ENCODE measurements around the gene AKAP13.

AKAP13 gene

DNA sequence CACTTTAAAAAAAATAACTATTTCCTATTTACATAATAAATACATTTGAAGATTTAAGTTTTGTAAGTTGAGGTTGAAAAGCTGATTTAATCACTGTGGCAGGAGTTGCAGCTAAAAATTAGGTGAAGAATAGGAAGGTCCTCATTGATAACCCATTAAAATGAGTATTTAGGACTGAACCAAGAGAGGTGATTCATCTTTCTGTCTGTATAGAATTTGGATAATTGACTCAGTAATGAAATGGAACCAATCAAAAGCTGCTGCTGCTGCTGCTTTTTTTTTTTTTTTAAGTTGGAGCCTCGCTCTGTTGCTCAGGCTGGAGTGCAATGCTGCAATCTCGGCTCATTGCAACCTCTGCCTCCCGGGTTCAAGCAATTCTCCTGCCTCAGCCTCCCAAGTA is 223.8 kb downstream of the AKAP13 start:
- DNase-seq, result no peak

DNA sequence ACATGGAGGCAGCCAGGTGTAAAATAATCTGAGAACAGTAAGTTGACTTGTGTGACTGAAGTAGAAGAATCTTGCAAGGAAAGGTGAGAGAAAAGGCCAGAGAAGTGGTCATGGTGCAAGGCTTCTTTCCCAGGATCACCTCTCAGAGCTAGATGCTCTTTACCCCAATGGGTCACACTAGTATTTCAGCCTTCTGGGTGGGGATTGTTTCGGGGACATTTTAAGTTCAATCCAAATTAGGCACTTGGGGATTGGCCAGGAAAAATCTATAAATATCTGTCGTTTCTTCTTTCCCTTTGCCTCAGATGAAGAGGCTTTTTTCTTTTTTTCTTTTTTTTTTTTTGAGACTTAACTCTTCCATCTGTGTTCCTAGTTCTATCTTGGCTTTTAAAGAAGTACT is 226.3 kb downstream of the AKAP13 start:
- no peak for DNase-seq

DNA sequence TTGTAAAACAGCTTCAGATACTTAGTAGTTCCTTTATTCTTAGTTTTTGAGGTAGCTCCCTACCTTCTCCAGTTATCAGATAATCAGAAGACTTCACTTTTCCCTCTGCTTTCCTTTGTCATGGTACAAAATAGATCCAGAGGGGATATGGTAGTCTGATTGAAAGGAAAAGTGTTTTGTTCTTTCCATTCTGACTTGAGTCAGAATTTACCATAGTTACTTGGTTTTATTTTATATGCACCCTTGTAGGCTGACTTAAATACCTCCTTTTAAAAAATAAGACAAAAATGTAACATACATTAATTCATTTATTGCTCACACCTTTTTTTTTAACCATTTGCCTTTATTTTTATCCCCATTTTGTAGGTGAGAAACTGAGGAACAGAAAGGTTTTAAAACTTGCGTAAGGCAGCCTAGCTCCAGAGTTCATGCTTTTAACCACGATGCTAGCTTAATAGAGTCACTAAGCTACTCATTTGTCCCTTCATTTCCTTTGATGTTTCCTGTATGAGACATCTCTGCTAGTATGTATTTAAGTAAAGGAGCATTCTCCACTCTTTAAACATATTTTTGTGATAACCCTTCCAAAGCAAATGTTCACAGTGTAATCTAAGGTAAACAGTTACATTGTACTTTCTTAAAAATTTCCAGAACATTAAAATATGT is 226.9 kb downstream of the AKAP13 start:
- no peak for DNase-seq

DNA sequence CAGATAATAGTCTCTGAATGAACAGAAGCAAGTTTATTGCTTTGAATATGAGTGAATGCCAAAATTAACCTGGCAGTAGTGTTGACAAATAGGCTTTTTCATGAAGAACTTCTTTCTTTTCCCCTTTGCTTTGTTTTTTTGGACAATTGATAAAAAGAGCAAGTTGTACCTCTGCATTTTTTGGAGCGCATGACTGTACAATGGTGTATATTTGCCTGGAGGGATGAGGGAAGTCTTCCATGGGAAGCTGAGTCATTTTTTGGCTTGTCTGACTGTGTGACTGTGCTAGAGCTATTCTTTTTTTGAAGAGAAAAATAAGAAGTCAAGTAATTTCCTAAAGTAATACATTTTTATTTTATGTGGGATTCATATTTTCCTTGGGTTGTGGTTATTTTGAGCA is 227.4 kb downstream of the AKAP13 start:
- DNase-seq, result no peak

DNA sequence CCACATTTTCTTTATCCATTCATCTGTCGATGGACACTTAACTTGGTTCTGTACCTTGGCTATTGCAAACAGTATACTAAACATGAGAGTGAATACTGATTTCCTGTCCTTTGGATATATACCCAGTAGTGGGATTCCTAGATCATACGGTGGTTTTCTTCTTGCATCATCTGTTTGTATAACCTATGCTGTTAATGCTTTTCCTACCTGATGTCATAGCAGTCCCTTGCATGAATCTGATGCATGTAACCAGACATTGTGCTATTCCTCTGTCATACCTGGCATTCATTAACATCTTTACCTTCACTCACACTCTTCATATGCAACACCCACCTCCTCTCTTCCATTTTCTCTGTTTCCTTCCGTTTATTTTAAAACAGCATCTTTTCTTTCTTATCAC is 229.1 kb downstream of the AKAP13 start:
- DNase-seq, result no peak

DNA sequence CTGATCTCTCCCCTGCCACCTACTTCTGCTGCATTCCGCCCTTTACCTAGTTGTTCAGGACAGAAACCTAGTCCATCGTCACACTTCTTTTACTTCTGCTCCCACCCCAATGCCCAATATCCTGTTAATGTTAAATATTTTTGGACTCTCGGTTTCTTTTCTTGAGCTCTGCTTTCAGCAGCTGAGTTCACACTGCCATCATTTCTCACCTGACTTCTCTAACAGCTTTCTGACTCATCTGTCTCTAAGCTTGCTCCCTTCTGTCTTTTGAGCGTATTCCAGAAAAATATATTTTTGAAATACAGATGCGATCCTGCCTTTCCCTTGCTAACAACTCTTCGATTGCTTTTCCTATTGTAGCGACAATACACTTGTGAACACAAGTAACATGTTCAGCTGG is 231.0 kb downstream of the AKAP13 start:
- no peak for DNase-seq

DNA sequence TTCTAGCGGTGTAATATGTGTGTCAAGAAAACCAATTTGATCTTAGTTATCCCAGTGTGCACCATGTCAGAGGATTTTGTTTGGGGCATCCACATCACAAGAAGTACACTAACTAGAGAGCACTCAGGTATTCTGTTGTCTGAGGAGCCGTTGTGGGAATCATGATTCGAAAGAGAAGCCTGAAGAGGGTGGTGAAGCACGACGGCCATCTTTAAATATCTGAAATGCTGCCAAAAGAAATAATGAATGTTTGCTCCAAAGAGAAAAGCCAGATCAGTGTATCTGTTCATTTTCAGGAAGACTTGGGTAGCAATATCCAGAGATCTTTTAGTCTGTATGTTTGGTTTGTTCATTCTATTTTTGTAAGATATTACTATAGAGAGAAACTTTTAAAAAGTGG is 233.7 kb downstream of the AKAP13 start:
- no peak for DNase-seq

DNA sequence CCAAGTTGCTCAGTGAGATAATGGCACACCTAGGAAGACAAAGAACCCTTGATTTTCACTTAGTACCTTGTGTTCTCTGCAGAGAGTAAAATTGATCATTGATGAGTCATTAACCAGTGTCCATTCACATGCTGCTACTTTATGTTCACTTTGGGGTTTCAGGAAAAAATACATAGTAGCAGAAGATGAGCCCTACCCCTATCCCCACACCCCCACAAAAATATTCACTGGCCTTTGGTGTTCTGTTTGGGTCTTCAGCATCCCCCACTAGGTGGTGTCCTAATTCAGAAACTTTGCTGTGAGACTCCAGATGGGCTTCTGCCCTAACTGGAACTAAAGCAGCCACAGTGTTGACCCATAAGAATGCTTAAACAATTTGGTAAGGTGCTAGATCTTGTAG is 235.5 kb downstream of the AKAP13 start:
- no peak for DNase-seq

DNA sequence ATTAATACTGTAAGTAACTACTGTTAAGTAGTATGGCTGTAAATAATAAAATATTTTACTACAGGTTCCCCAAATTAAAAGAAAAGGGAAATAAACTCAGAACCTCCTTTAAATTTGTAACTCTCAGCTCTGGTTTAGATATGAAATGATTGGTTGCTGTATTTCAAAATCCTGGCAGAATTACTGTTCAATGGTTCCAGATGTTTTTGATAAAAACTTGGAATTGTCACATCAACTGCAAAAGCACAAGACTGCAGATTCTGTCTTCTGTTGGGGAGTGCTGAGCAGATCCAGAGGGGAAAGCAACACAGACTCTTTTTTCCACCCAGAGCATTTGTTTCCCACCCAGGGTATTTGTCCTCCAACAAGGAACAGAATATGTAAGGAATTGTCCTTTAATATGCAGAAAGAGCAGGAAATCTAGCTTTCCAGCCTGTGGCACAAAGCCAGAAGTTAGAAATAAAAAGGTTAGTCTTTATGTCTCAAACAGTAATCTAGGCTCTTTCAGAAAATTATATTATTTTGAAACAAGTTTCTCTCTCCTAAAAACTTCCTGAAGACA is 236.2 kb downstream of the AKAP13 start:
- DNase-seq, result no peak

DNA sequence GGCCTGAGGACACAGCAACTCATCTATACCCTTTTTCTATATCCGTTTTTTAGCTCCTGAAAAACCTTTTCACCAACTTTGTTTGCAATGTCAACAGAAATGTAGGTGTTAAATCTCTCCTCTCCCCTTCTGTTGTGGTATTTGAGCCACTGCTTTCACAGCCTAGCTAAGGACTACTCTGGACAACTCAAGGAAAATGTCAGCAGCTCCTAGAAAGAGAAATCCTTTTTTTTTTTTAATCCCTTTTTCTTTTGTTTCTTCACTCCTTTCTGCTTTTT is 237.8 kb downstream of the AKAP13 start:
- DNase-seq, result no peak

DNA sequence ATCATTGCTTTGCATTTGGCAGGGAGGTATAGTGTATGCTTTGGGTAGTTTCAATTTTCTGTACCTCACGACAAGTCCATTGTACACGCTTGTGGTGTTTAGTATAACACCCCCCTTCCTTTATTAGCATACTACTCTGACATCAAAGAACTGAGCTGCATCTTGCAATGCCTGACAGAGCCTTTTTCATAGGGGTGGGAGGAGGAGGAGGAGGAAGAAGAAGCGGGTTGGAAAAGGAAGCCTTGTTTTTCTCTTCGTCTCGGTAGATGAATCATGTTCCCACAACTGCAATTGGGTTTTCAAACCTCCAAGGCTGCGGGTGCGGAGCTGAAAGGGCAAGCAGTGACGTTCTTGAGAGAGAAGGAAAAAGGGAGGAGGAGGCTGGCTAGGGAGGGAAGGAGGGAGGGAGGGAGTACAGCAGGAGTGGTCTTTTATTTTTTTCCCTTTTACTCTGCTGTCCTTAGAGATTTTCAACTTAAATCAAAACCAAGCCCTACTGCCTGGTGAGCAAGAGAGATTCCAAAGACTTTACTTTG is 238.6 kb downstream of the AKAP13 start:
- DNase-seq, result no peak

DNA sequence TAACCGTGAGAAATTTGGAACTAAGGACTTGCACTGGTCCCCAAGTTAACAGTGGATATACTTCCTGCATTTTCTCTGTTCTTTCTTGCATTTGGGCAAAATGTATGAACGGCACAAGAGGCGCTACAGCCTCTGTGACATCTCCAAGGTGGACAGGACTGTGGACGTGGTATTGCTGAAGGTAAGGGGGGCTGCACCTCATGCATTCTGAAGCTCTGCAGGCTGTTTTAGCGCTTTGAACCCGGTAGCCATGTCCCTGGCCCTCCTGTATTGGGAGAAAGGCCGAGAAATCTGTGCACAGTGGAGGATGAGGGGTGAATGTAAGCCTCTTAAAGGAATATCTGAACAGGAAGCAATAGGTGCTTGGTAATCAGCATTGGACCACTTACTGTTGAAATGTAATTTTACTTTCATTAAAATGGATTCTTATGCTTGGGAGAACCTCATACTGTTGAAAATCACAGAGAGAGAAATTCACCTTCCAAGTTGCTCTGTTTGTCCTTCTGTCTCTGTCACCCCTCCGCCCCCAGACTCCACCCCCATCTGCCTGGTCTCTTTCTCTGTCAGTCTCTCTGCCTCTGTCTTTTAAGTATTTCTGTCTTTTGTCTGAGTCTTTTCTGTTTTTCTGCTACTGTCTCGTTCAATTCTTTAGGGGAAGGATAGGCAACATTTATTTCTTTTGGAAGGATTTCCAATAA is 239.7 kb downstream of the AKAP13 start:
- DNase-seq, result no peak

DNA sequence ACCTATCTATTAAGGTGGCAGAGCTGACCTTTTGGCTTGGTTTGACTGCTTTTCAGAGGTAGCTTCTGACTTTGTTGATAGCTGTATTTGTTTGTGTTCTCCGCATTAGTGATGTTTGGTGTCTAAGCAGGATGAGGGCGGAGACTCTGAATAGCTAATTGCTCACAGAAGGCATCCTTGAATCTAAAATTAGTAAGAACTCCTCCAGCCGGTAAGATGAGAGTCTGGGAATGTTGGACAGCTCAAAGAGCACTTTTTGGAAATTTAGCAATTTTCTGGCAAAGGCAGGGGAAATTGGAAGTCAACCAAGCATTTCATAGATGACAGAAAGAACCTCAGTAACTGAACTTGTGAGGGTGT is 240.3 kb downstream of the AKAP13 start:
- DNase-seq, result no peak

DNA sequence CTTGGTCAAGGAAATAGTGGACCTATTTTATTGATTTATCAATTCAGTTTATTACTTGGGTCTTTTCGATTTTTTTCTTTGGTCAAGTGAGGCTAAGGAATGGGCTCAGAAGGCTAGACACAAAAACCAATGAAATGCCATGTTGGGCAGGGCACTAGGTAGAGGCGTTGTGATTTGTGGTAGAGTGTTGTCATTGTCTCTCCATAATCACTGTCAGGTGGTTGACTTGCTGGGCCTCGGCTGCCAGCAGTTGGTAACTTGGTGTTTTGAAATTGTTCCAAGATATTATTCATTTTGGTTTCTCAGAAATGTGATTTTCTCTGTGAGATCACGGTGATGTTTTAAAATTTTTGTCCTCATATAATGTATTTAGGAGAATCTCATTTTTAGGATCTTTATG is 240.7 kb downstream of the AKAP13 start:
- DNase-seq, result no peak

DNA sequence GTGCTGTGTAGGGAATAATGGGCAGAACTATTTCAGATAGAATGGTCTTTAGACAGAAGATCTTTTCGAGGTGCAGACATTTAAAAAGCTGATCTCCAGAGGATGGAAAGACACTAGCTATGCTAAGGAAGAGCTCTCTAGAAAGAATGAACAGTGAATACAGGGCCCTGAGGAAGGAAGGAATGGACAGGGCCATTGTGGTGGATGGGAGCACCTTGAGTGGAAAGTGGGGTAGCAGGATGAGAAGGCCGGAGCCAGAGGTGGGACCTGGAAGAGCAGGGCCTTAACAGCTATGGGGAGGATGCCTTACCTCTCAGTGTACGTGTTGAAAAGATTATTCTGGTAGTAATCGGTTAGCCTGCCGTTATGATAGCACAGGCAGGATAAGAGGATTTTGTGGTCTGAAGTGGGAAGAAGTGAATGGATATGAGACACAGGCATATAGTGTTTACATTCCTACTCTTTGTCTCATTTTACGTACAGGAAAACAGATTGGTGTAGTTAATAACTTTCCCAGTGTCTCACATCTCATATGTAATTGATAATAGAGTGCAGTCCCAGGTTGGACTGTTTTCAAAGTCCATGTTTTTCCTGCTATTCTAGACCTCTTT is 241.9 kb downstream of the AKAP13 start:
- DNase-seq, result no peak

DNA sequence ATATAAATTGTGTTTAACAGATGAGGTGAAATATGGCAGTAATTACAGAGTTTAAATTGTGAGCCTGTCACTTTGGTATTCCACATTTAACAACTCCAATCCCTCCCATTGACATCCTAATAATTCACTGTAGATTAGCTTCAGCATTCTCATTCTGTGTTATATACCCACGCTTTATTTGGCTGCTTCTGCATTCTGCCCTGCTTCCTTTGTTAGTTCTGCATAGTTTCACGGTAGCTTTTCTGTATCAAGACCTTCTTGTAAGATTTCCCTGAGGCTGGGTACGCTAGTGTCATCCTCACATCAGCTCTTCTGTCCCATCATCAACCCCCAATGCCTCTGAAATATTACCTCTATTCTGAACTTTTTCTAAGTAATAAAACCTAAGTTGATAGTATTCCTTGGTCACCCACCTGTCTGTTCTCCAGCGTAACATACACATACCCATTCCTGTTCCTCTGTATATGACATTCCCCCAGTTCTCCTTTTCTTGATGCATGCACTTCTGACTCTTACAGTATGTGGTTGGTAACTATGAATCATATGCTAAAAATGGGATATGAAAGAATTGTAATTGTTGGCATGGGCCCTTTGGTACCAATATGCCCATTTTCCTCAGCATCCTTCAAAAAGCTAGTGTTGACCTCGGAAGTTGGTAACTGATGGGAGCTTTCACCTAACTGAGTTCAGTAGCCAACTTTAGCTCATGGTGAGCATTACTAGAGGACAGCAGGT is 243.1 kb downstream of the AKAP13 start:
- DNase-seq, result no peak

DNA sequence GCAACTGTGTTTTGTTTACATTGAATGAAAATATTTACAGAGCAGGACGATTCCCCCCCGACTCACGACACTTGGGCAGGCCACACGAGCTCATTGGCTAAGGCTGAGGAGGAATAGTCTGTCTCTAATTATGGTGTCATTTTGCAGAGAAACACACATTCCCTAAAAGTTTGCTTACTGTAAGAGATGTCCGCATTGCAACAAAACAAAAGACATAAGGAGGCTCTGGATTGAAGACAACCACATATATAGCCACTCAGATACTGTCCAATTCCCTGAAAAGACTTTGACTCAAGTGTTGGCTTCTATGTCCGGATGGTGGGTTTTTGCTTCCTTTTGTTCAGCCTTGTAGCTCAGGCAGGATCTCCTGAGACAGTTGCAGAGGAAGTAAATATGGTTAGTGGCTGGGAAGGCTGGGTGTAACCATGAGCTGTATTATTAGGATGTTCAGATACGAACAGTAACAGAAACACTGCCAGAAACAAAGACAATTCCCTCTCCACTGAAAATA is 243.9 kb downstream of the AKAP13 start:
- no peak for DNase-seq

DNA sequence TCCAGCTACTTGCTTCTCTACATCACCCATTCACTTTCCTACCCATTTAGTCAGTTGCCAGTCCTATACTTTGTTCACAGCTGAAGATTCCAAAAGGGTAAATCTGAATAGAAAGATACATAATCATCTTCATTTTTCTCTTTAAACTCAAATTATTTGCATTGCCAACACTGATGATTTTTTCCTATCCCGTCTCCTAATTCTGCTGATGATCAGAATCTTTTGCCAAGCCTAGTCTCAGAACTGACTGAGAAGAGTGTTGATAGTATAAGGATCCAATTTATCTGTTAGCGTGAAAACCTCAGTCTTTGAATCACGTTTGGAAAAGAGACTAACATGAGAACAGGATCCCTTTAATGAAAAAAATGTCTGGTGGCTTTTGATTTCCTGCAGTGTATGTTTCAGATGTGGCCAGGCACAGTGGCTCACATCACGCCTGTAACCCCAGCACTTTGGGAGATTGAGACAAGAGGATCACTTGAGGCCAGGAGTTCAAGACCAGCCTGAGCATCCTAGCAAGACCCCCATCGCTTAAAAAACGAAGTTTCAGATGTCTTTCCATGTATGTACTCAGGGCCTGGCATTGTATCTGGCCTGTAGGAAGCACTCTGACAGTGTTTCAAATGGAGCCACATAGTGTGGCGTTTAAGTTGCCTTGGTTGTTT is 244.9 kb downstream of the AKAP13 start:
- DNase-seq, result no peak

DNA sequence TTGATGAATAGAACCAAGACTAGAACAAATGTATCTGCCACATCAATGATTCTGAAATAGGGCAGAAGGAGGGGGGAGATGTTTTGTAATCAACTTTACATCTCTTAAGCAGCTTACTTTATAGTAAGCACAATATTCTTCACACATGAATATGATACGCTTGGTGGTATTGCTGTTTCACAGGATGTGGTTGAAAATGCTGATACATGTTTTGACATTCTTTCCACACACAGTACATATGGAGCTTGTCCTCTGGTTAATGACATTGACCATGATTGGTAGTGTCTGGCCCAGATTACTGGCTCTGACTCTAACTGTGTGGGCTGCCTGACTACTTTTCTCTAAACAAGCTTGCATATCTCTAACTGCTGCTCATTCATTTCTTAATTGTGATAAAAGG is 245.5 kb downstream of the AKAP13 start:
- no peak for DNase-seq

DNA sequence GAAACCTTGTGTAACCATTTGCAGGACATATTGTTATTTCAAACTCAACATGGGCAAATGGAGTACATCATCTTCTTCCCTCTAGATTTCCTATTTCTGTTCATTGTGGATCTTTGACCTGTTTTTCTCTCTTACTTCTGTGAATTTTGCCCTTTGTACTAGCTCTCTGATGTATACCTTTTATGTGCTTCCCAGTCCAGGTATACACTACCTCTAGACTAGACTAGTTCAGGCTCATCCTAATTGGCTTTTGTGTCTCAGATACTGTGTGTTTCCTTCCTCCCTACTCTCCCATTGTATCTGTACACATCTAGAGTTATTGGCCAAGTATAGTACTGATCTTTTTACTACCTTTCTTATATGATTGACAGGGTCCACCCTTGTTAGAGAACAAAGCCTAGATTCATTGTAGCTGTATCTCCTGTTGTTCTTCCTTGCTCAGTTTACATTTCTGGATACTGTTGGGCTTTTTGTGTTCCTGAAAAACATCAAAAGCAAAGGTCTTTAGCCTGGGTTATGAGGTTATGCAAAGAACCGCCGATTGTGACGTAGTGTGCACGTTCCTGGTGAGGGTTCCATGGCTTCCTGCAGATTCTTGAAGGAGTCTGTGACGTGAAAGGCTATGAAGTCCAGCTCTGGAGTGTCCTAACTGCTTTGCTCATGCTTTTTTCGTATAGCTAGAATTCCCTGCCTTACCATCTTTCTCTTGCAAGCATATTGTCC is 247.0 kb downstream of the AKAP13 start:
- DNase-seq, result no peak

DNA sequence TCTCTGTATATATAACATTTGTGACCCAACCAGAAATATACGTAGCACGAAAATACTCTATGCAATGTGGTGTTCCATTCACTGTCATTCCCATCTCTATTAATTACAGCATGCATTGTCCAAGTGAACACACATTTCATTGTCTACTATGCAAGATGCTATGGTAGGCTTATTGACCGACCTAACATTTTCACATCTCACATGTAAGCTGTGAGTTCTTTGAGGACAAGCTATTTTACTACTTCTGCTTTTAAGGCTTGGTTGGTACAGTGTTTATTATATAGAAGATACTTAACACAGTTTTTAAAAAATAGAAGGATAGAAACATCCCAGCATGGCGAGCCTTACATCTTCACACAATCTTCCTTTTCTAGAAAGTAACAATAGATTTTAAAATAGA is 249.9 kb downstream of the AKAP13 start:
- no peak for DNase-seq

DNA sequence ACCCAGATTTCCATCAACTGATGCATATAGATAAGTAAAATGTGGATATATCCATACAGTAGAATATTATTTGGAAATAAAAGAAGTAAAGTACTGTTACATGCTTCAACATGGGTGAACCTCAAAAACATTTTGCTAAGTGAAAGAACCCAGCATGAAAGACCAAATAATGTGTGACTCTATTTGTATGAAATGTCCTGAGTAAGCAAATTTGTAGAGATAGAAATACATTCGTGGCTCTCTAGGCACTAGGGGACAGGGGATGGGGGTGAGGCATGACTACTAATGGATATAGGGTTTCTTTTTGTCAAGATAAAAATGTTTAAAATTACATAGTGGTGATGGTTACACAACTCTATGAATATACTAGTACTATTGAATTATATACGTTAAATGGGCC is 250.6 kb downstream of the AKAP13 start:
- no peak for DNase-seq
